Effector CD8-positive, alpha-beta T cell (primary cell): ENCODE measurements around the gene COX7A2.

Source experiments
- DNase-seq: peaks from one replicate; lab custom pipeline; 2025; lab: John Stamatoyannopoulos, UW

COX7A2 gene

DNA sequence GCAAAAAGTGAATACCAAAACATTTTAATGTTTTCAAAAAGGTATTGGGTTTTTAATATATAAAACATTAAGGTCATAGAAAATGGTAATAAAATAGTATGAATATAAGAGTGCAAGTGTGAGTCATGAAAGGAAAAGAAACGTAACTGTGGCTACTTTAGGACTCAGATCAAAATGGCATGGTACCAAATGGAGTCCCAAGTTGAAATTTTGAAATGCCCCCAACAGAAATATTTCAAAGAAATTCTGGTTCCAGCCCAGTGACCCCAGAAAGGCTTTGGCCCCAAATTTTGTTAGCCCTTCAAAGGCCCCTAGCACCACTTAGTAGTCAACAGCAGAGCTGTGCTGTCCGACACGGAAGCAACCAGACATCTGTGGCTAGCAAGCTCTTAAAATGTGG lies 43.7 kb downstream of the COX7A2 start:
- no peak for DNase-seq

DNA sequence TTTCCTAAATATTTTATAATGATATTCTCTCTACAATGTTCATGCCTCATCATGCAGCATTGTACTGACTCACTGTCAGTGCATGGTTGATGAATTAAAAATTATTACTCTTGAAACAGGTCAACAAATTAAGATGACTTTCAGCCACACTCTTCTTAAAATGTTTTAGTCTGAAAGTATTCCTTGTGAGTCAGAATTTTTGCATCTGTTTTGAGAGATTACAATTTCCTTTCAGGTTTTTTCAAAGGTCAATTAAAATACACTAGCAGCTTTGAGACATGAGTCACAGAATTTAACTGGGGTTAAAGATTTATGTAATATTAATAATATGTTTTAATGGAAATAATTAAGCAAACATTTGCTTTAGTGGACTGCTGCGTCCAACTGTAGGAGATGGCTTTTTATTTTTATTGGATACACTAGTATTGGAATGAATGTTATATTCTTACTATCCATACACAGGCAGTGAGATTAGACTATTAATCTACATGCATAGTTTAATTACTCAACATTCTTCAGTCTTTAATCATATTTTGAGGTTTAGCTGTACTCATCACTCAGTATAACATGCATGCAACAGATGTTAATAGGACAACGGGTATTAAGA lies 47.4 kb downstream of the COX7A2 start:
- no peak for DNase-seq

DNA sequence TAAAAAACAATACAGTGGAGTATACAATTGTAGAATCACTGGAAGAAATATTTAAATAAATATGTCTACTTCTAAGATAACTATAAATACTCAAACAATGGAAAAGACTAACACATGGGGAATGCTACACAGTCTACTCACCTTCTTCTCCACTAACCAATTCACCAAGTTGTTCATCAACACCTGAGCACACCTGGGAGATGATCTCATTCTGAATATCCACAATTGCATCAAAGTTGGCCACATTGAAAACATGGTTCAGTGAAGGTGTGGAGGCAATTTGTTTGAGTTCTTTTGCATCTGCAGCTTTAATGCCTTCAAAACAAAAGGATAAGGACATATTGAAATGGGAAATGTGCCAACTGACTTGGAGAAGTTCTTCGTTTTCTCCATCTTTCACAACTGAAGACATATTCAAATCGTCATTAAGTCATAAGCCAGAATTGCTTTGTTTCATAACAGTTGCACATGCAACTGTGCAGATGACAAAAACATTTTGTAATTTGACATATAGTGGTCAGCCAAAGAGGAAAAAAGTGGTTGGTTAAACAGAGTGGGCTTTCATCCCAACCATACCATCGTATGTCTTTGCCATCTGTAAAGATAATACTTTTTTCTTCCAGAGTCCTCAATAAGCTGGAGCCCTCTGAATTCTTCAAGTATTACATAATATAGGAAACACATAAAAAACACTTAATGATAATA lies 55.2 kb downstream of the COX7A2 start:
- DNase-seq = no peak
